HG02571 (cell line): ENCODE data around the gene SLC35B2.
A peak's percentile ranks its signal among the peaks of the same experiment; 100 is the strongest.

Experiments
- ATAC-seq: cut with Tn5 transposase; IDR thresholded peaks from one replicate; pipeline ENCODE4 v1.9.1; 2021; ENCODE audit warnings: mild to moderate bottlenecking, moderate library complexity; ENCODE audit not compliant: unreplicated experiment

The SLC35B2 gene

DNA sequence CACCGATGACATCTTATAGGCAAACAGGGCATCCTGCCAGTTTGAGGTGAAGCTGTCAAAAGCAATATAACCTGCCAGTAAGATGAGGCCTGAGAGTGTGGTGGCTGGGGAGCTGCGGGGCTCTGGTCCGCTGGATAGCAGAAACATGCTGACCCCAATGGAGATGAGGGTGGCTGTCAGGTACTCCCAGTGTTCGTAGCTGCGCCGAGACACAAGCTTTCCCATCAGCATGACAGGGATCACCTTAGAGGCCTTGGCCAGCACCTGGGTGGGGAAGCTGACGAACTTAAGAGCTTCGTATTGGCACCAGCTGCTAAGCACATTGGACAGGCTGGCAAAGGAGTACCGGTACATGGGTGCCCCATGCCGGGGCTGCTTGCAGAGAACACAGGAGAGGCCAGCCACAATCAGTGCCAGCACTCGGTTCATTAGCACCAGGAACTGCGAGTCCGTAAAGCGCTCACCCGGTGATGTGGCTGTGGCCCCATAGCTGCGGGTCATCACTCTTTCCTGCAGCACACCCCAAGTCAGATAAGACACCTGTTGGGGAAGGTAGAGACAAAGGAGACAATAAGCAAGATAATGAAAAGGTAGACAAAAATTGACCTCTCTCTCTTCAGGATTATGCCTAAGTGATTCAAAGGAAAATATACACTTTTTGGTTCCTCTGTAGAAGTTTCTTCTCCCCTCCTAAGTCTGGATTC lies 2.1 kb downstream of the SLC35B2 start:
- no peak for ATAC-seq

DNA sequence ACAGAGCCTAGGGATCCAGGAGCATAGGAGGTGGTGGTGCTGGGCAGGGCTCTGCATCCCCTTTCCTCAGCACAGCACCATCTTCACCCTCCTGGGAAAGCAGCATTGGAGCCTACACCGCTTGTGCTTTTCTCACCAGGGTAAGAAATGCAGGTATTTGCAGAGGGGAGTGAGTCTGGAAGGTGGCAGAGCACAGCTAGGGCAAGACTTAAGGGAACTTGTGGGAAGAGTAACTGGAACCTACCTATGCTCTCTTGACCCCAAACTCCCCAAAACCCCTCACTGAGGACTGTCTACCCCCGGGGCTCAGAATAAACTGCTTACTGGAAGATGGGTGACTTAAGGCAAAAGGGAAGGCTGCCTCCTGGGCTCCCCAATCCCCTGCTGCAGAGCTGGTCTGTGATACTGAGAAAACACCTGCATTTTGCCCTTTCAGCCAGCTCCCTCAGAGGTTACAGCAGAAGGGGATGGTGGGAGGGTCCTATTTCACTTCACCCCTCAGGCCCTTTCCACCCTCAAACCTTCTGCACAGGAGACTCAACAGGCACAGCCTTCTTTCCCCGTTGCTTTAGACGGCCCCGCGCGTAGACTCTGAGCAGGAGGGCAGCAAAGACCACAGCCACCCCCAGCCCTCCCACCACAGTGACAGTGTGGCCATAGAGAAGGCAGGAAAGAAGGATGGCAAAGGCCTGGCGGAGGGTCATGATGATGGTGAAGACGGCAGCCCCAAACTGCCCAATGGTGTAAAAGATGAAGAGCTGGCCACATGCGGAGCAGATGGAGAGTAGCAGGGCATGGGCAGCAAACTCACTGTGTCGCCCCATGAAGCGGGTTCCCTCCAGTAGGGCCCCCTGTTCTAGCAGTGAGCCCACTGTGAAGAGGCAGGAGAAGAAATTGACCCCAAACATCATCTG lies 2.9 kb downstream of the SLC35B2 start:
- ATAC-seq: no peak

DNA sequence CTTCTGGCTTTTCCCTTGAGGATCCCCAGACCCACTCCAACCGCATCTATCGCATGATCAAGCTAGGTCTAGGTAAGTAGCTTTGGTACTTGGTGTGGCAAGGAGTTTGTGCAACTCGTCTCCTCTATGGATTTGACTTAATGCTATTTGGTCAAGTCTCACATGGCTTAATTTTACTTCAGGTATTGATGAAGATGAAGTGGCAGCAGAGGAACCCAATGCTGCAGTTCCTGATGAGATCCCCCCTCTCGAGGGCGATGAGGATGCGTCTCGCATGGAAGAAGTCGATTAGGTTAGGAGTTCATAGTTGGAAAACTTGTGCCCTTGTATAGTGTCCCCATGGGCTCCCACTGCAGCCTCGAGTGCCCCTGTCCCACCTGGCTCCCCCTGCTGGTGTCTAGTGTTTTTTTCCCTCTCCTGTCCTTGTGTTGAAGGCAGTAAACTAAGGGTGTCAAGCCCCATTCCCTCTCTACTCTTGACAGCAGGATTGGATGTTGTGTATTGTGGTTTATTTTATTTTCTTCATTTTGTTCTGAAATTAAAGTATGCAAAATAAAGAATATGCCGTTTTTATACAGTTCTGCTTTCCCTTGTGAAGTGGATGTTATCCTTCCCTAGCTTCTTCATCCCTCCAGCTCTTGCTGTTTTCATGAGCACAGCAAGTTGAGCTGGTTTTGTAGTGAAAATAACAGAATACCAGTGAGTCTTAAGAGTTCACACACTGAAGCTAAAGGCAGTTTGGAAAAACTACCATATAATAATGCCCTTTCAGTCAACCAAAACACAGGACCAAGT lies 3.8 kb downstream of the SLC35B2 start:
- ATAC-seq: no peak

DNA sequence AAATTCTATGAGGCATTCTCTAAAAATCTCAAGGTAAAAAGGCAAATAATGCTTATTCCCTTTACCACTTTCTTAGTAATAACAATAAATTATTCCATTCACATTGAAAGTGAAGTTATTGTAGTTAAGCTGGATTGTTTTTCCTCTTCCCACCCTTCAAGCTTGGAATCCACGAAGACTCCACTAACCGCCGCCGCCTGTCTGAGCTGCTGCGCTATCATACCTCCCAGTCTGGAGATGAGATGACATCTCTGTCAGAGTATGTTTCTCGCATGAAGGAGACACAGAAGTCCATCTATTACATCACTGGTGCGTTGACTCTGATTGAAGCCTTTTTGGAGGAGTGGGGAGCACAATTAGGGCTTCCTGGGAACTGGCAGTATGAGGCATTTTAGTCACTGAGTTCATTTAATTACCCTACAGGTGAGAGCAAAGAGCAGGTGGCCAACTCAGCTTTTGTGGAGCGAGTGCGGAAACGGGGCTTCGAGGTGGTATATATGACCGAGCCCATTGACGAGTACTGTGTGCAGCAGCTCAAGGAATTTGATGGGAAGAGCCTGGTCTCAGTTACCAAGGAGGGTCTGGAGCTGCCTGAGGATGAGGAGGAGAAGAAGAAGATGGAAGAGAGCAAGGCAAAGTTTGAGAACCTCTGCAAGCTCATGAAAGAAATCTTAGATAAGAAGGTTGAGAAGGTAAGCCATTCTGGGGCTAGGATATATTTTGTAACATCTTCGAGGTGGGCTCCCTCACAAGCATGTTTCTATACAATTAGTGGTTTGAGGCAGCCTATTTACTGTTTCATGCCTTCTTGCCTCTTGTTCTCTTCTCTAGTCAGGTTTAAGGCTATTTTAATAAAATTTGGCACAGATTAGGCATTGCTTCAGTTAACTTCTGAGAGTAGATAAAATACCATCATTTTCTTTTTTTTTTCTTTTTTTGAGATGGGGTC lies 5.5 kb downstream of the SLC35B2 start:
- ATAC-seq: no peak

DNA sequence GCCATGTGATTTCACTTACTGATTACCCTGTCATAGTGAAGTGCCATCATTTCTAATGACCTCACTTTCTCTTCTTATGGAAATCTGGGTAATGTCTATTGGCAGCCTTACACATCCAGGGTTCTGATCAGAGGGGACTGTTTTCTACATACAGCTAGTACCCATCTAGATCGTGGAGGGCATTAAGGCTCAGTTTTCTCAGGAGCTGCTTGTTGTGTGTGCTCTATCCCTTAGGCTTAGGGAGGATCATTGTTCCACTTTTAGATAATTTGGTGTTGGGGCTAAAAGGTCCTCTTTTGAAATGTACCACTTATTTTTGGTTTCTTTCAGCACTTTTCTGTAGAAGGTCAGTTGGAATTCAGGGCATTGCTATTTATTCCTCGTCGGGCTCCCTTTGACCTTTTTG lies 6.6 kb downstream of the SLC35B2 start:
- ATAC-seq: no peak

DNA sequence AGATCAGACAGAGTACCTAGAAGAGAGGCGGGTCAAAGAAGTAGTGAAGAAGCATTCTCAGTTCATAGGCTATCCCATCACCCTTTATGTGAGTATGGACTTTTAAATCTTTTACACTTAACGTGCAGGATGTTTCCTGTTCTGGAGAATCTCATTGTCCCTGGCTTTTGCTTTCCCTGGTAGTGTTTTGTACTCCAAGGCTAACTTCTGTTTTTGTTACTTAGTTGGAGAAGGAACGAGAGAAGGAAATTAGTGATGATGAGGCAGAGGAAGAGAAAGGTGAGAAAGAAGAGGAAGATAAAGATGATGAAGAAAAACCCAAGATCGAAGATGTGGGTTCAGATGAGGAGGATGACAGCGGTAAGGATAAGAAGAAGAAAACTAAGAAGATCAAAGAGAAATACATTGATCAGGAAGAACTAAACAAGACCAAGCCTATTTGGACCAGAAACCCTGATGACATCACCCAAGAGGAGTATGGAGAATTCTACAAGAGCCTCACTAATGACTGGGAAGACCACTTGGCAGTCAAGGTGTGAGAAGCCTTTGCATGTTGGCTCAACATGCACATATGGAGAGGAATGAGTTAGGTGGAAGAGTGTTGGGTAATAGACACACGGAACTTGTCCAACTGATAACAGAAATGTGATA lies 7.1 kb downstream of the SLC35B2 start:
- ATAC-seq: no peak

DNA sequence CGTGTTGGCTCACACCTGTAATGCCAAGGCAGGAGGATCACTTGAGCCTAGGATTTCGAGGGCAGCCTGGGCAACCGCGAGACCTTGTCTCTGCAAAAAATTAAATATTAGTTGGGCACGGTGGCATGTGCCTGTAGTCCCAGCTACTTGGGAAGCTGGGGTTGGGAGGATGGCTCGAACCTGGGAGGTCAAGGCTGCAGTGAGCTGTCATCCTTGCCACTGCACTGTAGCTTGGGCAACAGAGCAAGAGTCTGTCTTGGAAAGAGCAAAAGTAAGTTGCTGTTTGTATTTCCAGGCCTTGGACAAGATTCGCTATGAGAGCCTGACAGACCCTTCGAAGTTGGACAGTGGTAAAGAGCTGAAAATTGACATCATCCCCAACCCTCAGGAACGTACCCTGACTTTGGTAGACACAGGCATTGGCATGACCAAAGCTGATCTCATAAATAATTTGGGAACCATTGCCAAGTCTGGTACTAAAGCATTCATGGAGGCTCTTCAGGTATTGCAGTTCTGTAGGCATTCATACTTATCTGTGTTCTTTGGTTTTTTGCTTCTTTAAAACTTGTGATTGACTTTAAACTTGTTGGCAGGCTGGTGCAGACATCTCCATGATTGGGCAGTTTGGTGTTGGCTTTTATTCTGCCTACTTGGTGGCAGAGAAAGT lies 8.1 kb downstream of the SLC35B2 start:
- no peak for ATAC-seq

DNA sequence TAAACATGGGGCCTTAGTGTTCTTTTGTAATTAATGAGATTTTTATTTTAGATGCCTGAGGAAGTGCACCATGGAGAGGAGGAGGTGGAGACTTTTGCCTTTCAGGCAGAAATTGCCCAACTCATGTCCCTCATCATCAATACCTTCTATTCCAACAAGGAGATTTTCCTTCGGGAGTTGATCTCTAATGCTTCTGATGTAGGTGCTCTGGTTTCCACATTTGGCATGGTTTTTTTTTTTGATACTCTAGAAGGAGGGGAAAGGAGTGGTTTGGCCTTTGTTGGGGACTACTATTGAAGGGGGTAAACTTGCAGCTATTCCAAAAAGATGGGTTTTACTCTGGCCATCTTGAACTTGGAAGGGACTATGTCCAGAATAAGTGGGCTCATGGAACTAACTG lies 8.7 kb downstream of the SLC35B2 start:
- ATAC-seq: no peak

DNA sequence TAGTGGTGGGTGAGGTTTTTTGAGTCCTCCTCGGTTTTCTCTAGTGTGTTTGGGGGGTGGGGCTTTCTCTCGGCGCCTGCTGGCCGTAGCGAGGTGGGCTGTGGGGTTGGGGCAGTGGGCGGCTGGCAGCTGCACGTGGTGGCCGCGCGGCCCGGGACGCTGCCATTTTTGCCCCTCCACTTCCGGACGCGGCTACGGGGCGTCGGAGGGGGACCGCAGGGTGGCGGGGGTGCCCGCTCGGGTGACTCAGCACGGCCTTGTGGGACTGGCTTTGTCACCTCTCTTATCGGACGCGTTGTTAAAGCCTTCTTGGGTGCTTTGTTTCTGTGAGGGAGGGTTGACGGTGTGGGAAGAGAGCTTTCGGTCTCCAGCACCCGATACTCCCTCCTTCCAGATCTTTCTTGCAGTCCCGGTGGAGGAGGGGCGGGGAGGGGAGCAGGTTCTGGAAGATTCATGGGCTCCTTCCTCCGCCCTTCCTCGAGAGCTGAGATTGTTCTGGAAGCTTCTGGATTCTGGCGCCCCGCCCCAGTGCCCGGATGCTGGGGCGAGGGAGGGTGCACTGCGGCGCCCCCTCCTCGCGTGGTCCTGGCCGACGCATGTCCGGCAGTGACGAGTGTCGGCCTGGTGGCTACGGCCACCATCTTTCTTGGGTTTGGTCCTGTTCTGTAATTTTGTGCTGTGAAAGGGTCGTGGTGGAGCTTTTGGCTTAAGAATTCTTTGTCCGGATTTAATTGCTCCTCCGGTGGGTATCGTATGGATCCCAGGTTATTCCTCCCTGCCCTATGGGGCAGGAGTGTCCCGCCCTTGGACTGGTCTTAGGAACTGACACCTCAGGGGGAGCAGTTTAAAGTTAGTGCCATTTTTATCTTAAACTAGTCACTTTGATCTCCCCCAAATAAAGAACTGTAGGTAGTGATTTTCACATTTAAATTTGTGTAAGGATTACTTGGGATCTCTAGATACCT lies 9.7 kb downstream of the SLC35B2 start:
- peak; percentile 23 for ATAC-seq

DNA sequence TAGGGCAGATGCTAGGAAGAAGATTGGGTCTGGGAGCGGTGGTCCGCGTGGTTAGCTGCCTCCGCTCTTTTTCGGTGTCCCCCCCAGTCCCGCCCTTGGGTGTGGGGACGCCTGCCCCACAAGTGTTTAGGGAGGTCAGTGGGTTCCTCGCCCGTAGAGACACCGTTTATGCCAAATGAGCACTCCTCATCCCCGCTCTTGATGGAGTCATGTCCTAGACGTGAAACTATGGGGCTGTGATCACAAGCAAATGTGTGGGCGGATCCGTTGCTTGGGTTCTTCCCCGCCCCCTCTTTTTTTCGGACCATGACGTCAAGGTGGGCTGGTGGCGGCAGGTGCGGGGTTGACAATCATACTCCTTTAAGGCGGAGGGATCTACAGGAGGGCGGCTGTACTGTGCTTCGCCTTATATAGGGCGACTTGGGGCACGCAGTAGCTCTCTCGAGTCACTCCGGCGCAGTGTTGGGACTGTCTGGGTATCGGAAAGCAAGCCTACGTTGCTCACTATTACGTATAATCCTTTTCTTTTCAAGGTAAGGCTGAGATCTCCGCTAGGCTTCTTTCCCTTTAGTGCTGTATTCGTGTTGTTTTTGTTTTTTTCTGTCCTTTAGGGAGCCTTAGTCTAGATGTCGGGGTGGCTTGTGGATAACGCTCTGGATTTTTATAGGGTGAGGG lies 10.5 kb downstream of the SLC35B2 start, which contains the start of gene HSP90AB1:
Gene HSP90AB1 (plus strand): TSS at position 439 of the 675 bp plus-strand sequence. CDS start 1,529 bp downstream, outside the sequence.
- ATAC-seq: peak; percentile 61

DNA sequence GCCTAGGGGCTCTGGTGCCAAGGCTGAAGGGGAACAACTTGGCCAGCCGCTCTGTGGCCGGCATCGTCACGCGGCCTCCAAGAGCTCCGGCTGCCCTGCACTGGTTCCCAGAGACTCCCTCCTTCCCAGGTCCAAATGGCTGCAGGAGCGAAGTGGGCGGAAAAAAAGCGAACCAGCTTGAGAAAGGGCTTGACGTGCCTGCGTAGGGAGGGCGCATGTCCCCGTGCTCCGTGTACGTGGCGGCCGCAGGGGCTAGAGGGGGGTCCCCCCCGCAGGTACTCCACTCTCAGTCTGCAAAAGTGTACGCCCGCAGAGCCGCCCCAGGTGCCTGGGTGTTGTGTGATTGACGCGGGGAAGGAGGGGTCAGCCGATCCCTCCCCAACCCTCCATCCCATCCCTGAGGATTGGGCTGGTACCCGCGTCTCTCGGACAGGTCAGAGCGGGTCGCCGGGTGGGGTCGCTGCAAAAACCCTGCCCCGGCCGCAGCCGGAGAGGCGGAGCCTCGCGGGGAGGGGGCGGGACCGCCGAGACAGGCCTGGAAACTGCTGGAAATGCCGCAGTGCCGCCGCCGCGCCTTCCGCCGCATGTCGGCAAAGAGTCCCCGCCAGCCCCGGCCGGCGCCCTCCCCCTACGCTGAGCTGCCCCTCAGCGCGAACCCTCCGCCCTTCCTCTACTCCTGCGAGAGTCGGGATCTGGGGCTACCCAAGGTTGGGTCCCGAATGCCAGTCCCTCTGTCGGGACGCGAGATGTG lies 11.2 kb downstream of the SLC35B2 start:
- ATAC-seq: peak; percentile 49

DNA sequence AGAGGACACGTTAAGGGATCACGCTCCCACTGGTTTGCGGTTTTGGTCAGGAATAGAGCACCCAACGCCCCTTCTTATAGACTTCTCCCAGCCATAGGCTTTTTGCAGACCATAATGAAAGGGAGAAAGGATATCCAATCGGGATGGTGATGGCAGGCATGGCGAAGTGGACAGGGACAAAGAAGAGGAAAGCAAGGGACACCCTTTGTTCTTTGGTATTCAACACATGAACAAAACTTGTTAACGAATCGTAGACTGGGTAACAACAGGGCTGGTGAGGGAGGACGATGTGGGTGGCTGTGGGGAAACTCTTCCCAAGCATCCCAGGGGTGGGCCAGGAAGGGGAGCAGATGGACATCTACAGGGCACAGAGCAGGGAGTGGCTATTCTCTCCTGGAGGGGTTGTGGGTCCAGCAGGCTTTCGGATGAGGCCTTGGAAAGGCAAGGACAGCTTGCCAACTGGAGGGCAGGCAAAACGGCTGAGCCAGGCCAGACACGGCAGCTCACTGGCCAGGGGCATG lies 11.9 kb downstream of the SLC35B2 start:
- no peak for ATAC-seq

DNA sequence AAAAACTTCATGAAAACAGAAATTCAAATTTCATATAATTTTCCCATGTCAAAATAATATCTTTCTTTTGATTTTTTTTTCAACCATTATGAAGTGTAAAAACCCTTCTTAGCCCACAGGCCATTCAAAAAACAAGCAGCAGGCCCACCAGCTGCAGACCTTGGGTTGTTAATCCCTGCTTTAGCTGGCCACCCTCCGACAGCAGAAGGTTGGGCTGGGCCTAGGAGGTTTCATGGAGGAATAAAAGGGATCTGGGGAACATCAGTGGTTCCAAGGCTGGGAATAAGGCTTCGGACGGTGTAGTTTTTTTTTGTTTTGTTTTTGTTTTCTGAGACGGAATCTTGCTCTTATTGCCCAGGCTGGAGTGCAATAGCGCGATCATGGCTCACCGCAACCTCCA lies 14.0 kb downstream of the SLC35B2 start:
- no peak for ATAC-seq

DNA sequence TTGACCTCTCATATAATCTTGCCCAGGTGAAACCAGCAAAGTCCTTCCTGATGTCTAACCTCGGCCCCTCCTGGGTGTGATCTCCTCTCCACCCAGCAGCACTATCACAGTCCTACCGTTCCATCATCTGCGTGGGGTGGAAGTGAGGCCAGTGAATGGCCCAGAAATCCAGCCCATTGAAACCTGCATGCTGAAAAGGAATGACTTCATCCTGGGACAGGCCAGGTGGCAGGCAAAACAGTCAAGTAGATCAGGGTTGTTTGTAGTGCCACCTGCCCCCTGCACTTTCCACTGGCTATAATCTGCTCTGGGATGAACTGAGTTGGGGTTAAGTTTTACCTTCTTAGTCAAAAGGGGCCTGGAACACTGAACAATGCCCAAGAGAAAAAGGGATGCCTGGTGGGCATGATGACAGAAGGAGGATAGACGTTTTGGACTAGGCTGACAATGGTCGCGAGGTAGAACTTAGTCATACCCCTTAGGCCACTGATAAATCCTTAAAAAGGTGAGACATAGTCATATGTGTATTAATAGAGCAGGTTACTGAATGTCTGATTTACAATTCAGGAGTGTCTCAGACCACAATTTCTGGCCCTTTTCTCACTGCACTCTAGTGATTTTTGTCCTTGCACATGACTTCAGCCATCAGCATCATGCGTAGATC lies 18.5 kb downstream of the SLC35B2 start:
- ATAC-seq: no peak

DNA sequence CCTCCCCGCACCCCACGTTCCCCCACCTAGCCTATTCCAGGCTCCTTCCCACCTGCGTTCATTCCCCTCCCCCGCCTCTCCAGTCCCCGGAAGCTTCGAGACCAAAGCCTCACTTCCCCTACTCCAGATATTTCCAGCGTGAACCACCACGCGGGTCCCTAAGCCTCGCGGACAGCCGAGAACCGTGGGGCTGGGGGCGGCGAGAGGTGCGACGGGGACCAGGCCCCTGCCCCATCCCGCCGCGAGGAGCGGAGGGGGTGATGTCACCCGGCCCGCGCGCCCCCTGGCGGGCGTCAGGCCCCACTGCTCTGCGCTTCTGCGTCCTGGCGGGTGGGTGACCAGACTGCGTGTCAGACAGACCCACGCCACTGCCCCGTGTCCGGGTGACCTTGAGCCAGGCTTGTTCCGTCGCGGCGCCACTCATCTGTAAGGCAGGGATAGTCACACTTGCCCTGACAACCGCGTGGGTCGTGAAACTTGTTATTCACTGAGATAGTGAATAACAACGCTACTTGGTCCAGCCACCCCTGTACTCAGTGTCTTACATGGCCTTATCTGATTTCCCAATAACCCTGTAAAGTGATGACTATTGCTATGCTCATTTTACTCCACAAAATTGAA lies 19.4 kb downstream of the SLC35B2 start:
- ATAC-seq: peak; percentile 80
